Posterior vena cava (tissue), 2 donors: Measurements from ENCODE around the gene CD207. TPM values are rescaled to one million over a fixed set of nuclear protein-coding genes. Genes with fewer than 3 reads are reported as not detected.
"Not testable (repeated sequence)": the region's sequence is repeated elsewhere in the genome, so short reads cannot be mapped to it uniquely, and the experiment has no call there.

Experiments
- DNase-seq: peaks from one replicate; pipeline ENCODE4 v3.0.0-alpha.2; 2020; ENCODE audit warnings: low spot score
- intact Hi-C, 2 donors: fragments of 100-400 bp; cut with DNase I; formaldehyde crosslinking; loops; one replicate each; pipeline versions ENCODE4 v1.14.1 to v1.14.2; 2022 to 2023
- total RNA-seq, 2 donors: library from RNA; stranded (reverse); fragmentation: NEBNext Ultra II Directional; extraction: Animal tissue kit (Norgen Biotek cat#: 25700); gene quantifications; one replicate each; pipeline ENCODE4 v1.2.1, GENCODE V29; 2021
- donor health status: DM: yes; HTN: yes; CAD: no.
- donor health status: DM: yes; HTN: yes; CAD: no.

Gene CD207
- total RNA-seq, 2 donors from 2014 or later, result 0.42 TPM; not detected in 1

DNA sequence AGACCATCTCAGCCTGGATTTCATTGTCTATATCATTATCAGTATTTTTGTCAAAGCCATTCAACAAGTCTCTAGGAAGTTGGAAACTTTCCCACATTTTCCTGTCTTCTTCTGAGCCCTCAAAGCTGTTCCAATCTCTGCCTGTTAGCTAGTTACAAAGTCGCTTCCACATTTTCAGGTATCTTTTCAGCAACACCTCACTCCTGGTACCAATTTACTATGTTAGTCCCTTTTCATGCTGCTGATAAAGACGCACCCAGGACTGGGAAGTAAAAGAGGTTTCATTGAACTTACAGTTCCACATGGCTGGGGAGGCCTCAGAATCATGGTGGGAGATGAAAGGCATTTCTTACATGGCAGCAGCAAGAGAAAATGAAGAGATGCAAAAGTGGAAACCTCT lies 35.9 kb downstream of the CD207 start:
- intact Hi-C loops, result no loop called here
- DNase-seq, result no peak

DNA sequence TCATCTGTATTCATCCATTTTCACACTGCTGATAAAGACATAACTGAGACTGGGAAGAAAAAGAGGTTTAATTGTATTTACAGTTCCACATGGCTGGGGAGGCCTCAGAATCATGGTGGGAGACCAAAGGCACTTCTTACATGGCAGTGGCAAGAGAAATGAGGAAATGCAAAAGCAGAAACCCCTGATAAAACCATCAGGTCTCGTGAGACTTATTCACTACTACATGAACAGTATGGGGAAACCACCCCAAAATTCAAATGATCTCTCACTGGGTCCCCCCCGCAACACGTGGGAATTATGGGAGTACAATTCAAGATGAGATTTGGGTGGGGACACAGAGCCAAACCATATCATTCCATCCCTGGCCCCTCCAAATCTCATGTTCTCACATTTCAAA lies 37.6 kb downstream of the CD207 start:
- DNase-seq, intact Hi-C loops: not testable (repeated sequence)

DNA sequence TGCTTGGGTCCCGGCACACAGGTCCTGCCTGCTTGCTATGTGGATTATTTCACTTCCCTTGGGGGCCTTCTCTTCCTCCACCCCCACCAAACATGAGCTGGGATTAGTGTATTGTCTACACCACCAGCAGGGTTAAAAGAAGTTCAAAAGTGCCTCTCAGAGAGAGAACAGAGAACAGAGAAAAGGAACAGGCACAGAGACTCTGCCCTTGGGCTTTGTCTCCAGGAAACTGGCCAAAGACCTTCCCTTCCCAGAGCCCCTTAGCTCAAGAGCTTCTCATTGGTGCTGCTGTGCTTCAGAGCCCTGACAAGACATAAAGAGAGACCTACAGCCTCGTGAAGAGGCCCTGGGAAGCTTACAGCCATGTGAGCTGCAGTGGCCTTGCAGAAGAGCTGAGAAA lies 38.1 kb downstream of the CD207 start:
- intact Hi-C loops, result no loop called here
- DNase-seq, result no peak

DNA sequence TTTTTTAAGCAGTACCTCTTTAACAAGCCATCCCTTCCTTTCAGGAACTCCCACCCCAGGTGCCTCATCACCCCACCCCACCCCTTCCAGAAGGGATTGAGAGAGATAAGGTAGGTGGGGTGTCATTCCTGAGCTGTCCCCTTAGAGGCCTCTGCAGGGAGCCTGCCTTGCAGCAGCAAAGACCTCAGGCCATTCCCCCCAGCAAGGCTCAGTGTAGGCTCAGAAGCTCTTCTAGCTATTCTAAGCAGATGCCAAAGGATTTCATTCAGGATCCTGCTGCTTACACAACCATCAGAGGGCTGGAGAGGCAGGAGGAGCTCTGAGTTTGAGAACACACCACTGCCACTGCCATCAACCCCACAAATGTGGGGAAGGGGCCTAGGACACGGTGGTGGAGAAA lies 39.4 kb downstream of the CD207 start:
- intact Hi-C loops, result no loop called here

DNA sequence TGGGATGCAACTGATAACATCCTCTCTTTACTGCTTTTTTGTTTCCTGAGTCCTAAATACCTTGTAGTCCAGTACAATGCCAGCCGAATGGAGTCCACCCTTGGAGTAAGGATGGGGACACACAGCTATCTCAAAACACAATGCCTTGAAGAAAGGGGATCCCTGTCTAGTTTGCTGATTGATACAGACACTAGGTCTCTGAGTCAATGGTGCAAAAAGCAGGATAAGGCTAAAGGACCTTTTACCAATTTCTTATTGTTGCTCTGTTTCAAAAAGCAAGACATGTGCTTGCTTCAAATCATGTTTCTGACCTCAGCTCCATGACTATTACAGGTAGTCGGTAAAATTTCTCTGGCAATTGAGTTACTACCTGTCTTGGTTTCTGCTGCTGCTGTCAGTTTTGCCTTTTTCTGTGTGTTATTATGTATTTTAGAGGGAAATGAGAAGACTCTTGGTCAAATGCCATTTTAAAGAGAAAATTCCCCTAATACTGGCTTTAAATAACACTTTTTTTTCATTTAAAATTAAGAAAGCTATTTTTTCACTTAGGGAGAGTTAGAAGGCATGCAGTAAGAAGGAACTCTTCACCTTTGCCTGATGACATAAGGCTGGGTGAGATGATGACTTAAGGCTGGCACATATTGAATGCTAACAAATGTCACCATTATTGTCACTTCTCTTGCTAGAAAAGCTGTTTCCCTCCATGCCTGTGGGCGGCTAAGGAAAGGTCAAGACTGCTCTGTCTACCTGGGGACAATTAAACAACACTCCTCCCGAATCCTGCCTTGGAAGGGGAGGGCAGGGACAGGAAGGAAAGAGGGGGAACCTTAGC lies 40.2 kb downstream of the CD207 start:
- intact Hi-C loops, result no loop called here
- no peak for DNase-seq

More for the DNA sequence above, 39.4 kb downstream of the CD207 start:
- DNase-seq, result no peak

DNA sequence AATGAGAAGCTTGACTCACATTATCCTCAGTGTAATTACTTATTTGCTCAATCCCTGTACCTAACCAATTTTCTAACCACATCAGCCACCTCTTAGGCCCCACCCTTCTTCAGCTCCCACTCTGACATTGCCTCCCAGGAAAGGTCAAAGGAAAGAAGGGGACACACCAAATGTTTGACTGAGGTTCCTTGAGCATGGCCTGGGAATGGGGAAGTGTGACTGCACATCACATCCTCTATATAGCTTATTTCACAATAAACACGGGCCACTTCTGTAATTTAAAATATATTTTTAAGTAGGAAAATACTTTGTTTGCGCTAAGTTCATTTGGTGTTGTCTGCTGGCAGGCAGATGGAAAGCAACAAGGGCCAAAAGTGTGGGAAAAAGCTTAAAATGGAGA lies 42.2 kb downstream of the CD207 start:
- DNase-seq, result no peak
- intact Hi-C loops, result no loop called here

DNA sequence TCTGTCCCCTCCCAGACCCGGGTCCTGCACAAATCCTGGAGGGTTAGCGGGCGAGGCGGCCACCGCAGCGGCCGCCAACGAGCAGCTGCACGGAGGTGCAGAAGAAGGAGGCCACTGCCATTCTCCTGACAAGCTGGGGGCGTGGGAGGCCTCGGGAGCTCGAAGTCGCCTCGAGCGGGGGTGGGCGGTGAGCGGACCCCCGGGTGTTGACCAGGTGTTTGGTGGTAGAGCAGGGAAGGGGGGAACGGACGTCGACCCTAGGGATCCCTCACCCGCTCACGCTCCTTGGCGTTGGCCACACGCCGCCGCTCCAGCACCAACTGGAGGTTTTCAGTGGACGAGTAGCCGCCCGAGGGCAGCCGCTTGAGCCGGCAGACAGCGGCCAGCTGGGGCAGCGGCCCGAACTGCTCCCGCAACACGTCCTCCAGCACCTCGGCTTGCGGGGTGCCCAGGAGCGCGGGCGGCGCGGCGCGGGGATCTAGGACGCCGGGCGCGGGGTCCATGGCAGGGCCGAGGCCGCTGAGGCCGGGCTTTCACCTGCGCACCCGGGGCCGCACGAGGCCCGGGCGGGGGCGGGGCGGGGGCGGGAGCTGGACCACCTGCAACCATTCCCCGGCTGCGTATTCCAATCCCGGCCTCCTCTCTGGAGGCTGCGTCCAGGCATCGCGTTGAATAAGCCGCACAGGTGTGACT lies 45.3 kb downstream of the CD207 start, which contains the start of gene FIGLA:
Gene FIGLA, minus strand, starts transcription at position 508 of the 693 bp plus-strand sequence. Its CDS starts 5 bp downstream, at position 503.
- no peak for DNase-seq
- intact Hi-C loops, result no loop called here

DNA sequence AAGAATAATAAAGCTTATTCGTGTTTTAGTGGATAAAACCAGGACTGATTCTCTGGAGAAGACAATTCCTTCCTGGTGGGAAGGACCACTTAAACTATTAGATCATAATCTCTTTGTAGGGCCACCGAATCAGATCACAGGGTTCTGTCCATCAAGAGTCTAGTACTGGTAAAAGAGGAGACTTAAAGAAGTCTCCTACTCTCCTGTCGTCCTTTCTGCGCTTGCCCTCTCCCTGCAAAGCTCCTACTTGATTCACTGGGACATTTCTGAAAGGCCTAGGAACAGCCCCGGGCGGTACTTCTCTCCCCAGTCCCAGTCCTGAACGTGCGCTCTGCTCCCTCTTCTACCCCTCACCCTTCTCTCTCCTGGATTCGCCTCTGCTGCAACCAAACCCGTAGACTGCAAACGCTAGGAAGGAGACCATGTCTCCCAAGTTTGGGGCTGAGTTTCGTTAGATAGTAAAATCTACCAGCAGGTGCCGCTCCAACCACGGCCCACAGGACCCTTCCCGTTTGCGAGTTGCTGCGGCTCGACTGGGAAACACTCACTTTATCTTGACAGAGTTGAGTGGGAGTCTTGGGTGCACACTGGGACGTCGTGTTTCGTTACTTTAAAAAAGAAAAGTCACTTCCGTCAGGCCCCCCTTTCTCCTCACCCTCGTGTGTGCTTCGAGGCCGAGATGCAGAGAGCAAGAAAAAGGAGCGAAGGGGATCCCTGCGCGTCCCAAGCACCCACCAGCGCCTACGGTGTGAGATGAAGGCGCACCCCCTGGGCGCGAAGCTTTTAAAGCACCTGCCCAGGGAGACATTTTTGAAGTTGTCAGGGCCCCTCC lies 46.1 kb downstream of the CD207 start:
- peak; percentile 91 for DNase-seq
- intact Hi-C loops, result no loop called here

DNA sequence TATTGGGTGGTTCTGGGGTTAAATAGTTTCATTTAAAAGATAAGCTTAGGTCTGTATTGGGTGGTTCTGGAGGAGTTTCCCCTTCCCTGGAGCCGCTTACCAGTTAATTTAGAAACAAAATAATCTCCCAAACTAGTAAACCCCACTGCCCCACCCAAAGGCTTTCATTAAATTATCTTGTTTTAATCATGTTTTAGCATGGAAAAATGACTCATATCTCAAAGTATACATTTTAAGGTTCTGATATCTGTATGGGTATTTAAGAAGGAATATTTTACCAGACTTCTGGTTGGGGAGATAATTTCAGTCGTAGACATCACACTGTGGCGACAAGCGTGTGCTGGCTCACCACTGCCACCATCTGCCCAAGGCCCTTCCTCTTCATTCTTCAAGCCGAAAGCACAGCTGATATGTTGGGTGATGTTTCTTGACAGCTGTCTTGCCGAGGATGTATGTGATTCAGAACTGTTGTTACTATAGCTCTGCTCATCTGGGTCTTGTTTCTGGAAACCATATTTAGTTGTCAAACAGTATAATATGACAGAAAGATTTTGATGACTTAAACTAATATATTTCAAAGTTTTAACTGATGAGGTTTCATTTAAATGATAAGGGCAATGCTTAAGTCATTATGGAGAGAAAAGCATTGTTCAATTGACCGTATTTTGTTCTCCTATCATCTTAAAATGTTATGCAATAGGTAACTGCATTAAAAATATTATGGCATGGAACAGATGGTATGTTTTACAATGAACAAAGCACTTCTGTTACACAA lies 50.3 kb downstream of the CD207 start:
- no peak for DNase-seq
- intact Hi-C loops, result no loop called here

DNA sequence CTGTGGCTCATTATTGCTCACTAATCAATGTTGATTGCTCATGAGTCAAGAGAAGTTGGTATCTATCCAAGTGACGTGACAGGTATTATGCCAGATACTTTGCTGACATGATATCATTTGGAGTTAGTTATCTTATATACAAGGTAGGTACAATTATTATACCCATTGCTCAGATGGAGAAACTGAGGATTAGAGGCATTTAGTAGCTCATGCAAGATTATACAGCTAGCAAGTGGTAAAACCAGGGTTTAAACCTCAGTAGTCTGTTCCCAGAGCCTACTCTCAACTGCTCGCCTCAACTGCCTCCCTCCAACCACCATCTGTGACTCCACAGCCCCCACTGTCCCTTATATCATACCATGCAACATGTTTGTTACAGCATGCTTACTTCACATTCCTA lies 51.3 kb downstream of the CD207 start:
- intact Hi-C loops, result no loop called here
- DNase-seq, result no peak

Other genes starting within 250 kb of the CD207 start
- gene ADD2, start 67.6 kb downstream of the CD207 start, total RNA-seq, result 1 to 10 TPM; 3.0 to 5.2 TPM
- not detected for gene FIGLA, start 45.2 kb downstream of the CD207 start, total RNA-seq
- gene CLEC4F, start 15.2 kb downstream of the CD207 start, total RNA-seq, result under 1 TPM; 0.29 to 0.32 TPM
- 1 to 10 TPM in 1 of 2 donors, under 1 TPM in 1; 0.57 to 1.4 TPM for gene VAX2, start 64.8 kb upstream of the CD207 start, total RNA-seq
- 1 to 10 TPM in 1 of 2 donors, under 1 TPM in 1; 0.48 to 1.4 TPM for gene ATP6V1B1, start 100.1 kb upstream of the CD207 start, total RNA-seq
- 1 to 10 TPM; 1.4 to 2.3 TPM for gene ANKRD53, start 142.8 kb upstream of the CD207 start, total RNA-seq
- 10 to 100 TPM; 44.3 to 50.4 TPM for gene TEX261, start 159.1 kb upstream of the CD207 start, total RNA-seq
- gene NAGK, start 232.8 kb upstream of the CD207 start, total RNA-seq, result 10 to 100 TPM; 89.5 to 90.9 TPM